AG10803 (cell line): ENCODE results near the gene CRTAP.

Source experiments
- DNase-seq: peaks from one replicate; pipeline ENCODE4 v3.0.0; 2010; ENCODE audit warnings: low read depth
- H3K4me3 ChIP-seq: 2 replicates; pipeline ENCODE4 v1.5.1; 2011; ENCODE audit warnings: mild to moderate bottlenecking, low read length, control low read depth
- TF ChIP-seq, protein P1 (sequence below): conservative IDR thresholded peaks from 2 replicates; pipeline ENCODE4 v1.5.1; 2011; ENCODE audit warnings: mild to moderate bottlenecking, low read length, control low read depth, inconsistent platforms

CRTAP gene

GRCh38 chr3:33139996-33140395 is 26.2 kb downstream of the CRTAP start:
- no peak overlapping the region for H3K4me3 ChIP-seq
- no peak for DNase-seq
- TF ChIP-seq, protein P1, sequence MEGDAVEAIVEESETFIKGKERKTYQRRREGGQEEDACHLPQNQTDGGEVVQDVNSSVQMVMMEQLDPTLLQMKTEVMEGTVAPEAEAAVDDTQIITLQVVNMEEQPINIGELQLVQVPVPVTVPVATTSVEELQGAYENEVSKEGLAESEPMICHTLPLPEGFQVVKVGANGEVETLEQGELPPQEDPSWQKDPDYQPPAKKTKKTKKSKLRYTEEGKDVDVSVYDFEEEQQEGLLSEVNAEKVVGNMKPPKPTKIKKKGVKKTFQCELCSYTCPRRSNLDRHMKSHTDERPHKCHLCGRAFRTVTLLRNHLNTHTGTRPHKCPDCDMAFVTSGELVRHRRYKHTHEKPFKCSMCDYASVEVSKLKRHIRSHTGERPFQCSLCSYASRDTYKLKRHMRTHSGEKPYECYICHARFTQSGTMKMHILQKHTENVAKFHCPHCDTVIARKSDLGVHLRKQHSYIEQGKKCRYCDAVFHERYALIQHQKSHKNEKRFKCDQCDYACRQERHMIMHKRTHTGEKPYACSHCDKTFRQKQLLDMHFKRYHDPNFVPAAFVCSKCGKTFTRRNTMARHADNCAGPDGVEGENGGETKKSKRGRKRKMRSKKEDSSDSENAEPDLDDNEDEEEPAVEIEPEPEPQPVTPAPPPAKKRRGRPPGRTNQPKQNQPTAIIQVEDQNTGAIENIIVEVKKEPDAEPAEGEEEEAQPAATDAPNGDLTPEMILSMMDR = no peak

DNA sequence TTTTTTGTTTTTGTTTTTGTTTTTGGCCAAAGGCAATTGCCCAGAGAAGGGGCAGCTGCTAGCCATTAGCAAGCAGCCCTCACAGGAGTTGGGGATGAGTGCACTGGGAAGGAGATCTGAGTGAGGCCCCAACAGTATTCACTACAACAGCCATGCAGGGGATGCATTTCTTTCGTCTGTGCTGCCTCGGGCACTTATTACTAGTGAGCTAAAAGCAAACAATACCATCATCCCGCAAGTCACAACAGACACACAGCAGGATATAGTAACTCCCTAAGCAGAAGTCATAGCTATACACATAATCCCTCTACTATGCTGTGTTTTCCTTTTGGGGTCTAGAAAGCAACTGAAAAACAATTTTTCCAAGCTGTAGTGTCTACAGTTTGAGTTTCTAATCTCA is 27.2 kb downstream of the CRTAP start:
- no peak for DNase-seq
- TF ChIP-seq, protein P1 = no peak
- H3K4me3 ChIP-seq = no peak overlapping the region

DNA sequence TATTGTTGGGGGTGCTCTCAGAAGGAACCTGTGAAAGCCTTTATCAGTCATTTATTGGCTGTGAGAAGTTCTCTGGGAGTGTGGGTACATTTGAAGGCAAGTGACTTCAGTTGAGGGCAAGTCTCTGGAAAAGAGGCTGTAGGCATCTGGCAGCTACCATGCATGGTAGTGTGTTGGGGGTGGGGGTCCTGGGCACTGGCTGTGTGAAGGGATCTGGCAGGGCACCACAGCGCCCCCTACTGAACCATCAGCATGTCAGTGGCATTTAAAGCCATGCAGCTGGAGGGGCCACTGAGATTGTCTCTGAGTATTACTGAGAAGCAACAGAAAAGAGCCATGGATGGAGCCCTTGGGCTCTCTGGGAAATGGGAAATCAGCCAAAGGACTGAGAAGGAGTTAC is 30.6 kb downstream of the CRTAP start:
- no peak overlapping the region for H3K4me3 ChIP-seq
- DNase-seq = no peak
- TF ChIP-seq, protein P1 = no peak

DNA sequence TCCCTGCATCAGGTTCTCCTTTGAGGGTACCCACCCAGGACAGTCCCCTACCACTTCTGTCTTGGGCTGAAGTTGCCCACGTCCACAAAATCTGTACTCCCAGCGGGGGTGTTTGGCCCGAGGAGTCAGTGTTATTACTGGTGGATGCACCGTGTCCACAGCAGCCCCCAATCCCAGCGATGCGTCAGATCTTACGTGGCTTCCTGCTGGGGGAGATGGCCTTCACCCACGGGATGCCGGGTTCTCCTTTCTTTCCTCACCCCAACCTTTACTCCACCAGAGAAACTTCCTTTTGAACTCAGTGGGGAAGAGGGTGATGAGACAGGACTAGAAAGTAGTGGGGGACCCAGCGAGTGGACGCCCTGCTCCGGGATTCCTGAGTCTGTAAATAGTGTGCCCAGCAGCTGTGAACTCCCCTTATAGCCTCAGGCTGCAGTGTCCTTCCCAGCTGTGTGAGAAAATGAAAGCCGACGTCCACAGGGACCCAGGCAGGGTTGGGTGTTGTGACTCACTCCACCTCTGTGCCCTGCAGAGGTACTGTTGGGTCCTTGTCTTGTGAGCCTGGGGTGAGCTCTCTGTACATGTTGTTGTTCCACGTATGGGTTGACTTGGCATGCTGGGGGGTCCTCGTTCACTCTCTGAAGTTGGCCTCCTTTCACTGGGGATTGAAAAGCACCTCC is 31.5 kb downstream of the CRTAP start:
- TF ChIP-seq, protein P1 = no peak
- DNase-seq = no peak
- H3K4me3 ChIP-seq = no peak overlapping the region

- DNase-seq = no peak
- H3K4me3 ChIP-seq = no peak overlapping the region
- TF ChIP-seq, protein P1 = no peak
Observed at GRCh38 chr3:33145901-33146580, 32.2 kb downstream of the CRTAP start.

DNA sequence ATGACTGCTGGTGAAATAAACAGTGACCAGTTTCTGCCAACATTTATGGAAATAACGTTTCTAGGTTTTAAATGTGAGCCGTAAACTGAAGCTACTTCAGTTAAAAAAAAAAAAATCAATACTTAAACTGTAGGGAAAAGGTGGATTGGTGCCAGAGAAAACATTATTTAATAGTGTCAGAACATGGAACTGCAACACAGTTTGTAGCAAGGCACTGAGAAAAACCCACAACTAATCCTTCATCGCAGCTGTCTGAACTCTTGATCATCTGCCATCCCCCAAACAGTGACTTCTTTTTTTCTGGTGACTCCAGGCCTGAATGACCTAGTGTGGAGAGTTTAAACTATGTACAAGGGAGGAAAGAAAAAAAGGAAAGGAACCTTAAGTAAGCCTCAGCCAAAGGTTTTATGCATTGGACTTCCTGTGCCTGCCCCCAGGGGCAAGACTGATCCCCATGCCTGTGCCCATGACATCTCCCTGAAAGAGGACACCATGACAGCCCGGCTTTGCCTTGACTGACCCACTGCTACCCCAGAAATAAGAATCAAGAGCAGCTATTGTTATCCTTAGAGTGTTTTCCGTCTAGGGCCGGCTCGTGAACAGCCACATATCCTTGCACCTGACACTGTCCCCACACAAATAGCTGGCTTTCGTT is 33.1 kb downstream of the CRTAP start:
- DNase-seq = peak; percentile 40
- H3K4me3 ChIP-seq = no peak overlapping the region
- TF ChIP-seq, protein P1 = no peak
